B cell (primary cell): ENCODE results near the gene PTH2R. TPM values are rescaled to one million over a fixed set of nuclear protein-coding genes. Genes with fewer than 3 reads are reported as not detected.
"Not testable (repeated sequence)": the region's sequence is repeated elsewhere in the genome, so short reads cannot be mapped to it uniquely, and the experiment has no call there.

ENCODE experiments used
- ATAC-seq: fragments of 200-7000 bp; cut with Tn5 transposase; one replicate; pipeline ENCODE4 v1.10.0; 2021; ENCODE audit warnings: low read depth, mild to moderate bottlenecking, moderate number of reproducible peaks, moderate library complexity
- CTCF ChIA-PET: fragments of 350-600 bp; sonication (Branson Sonifier 250); formaldehyde crosslinking; loops from one replicate; lab custom pipeline; 2021; ENCODE audit warnings: antibody characterized with exemption, inconsistent platforms; lab: Charles Lee
- POLR2A ChIA-PET: fragments of 350-600 bp; sonication (Branson Sonifier 250); formaldehyde crosslinking; loops from one replicate; lab custom pipeline; 2021; ENCODE audit warnings: antibody characterized with exemption; lab: Charles Lee
- DNase-seq: peaks from one replicate; pipeline ENCODE4 v3.0.0; 2013
- H2AFZ ChIP-seq: 2 replicates; pipeline ENCODE4 v1.6.1; 2012; ENCODE audit warnings: mild to moderate bottlenecking, low read depth, low read length; ENCODE audit not compliant: insufficient read depth, poor library complexity, severe bottlenecking
- H3K27ac ChIP-seq, 2 donors: 1 replicate in 1 of 2; 2 replicates in 1 of 2; pipeline ENCODE4 v1.5.1; 2012 to 2013; ENCODE audit warnings: low read length in 2 of 2, mild to moderate bottlenecking in 2 of 2, moderate library complexity in 1 of 2
- H3K27me3 ChIP-seq, 4 experiments: fragments of 200-600 bp in 1 of 4; sonication (generic) in 1 of 4; replicated peaks in 1 of 4; 1 replicate in 2 of 4; 2 replicates in 2 of 4; pipeline versions ENCODE4 v1.6.1 to v1.7.0; 2013 to 2016; ENCODE audit warnings: low read length in 3 of 4, mild to moderate bottlenecking in 2 of 4, mixed read lengths in 1 of 4, moderate library complexity in 1 of 4; ENCODE audit not compliant: insufficient read depth in 4 of 4, control insufficient read depth in 3 of 4; ENCODE audit errors: control extremely low read depth in 1 of 4
- H3K36me3 ChIP-seq, 2 experiments: replicated peaks in 1 of 2; 1 replicate in 1 of 2; 2 replicates in 1 of 2; pipeline versions ENCODE4 v1.6.1 to v1.7.1; 2013; ENCODE audit warnings: low read length in 1 of 2; ENCODE audit not compliant: insufficient read depth in 2 of 2, control insufficient read depth in 1 of 2; ENCODE audit errors: control extremely low read depth in 1 of 2, extremely low read depth in 1 of 2
- H3K4me1 ChIP-seq, 2 donors: fragments of 200-600 bp in 1 of 2; sonication (generic) in 1 of 2; 1 replicate in 1 of 2; 2 replicates in 1 of 2; pipeline versions ENCODE4 v1.5.1 to v1.6.1; 2013 to 2017; ENCODE audit warnings: low read length in 2 of 2; ENCODE audit not compliant: control insufficient read depth in 2 of 2, insufficient read depth in 2 of 2
- H3K4me2 ChIP-seq: replicated peaks from 2 replicates; pipeline ENCODE3; 2012; ENCODE audit warnings: mild to moderate bottlenecking, low read depth, low read length; ENCODE audit not compliant: poor library complexity, severe bottlenecking
- H3K4me3 ChIP-seq, 5 experiments: fragments of 200-600 bp in 1 of 5; sonication (generic) in 1 of 5; 1 replicate in 3 of 5; 2 replicates in 2 of 5; pipeline versions ENCODE4 v1.5.1 to v1.7.0; 2011 to 2016; ENCODE audit warnings: low read length in 4 of 5, mild to moderate bottlenecking in 4 of 5, low read depth in 2 of 5, control low read depth in 1 of 5, moderate library complexity in 1 of 5; ENCODE audit not compliant: insufficient read depth in 1 of 5; ENCODE audit errors: control extremely low read depth in 1 of 5, extremely low read depth in 1 of 5
- H3K79me2 ChIP-seq: fragments of 200-600 bp; sonication (generic); one replicate; pipeline ENCODE4 v1.6.0; 2016; ENCODE audit warnings: low read length; ENCODE audit not compliant: control insufficient read depth, insufficient read depth
- H3K9ac ChIP-seq: fragments of 200-600 bp; sonication (generic); 2 replicates; pipeline ENCODE4 v1.6.1; 2017; ENCODE audit warnings: mild to moderate bottlenecking, low read length, moderate library complexity
- H3K9me3 ChIP-seq, 3 donors: one replicate each; pipeline versions ENCODE4 v1.6.1 to v1.7.1; 2013; ENCODE audit warnings: low read length in 2 of 3; ENCODE audit not compliant: control insufficient read depth in 2 of 3, insufficient read depth in 1 of 3; ENCODE audit errors: control extremely low read depth in 1 of 3
- H4K20me1 ChIP-seq: 2 replicates; pipeline ENCODE4 v1.6.0; 2012; ENCODE audit warnings: mild to moderate bottlenecking, low read length; ENCODE audit not compliant: insufficient read depth, control insufficient read depth, poor library complexity, severe bottlenecking
- H3K27ac Mint-ChIP-seq: one replicate; pipeline ENCODE4 v1.8.0; 2021; ENCODE audit warnings: mixed read lengths
- H3K27me3 Mint-ChIP-seq: one replicate; pipeline ENCODE4 v1.8.0; 2021; ENCODE audit warnings: mixed read lengths
- H3K4me1 Mint-ChIP-seq: one replicate; pipeline ENCODE4 v1.8.0; 2021; ENCODE audit warnings: mixed read lengths
- H3K4me3 Mint-ChIP-seq: one replicate; pipeline ENCODE4 v1.8.0; 2021; ENCODE audit warnings: mixed read lengths
- H3K9me3 Mint-ChIP-seq: one replicate; pipeline ENCODE4 v1.8.0; 2022; ENCODE audit warnings: mixed read lengths; ENCODE audit not compliant: insufficient read depth
- EZH2 ChIP-seq: IDR thresholded peaks from 2 replicates; pipeline ENCODE4 v1.6.1; 2012; ENCODE audit warnings: borderline replicate concordance, low read depth, mild to moderate bottlenecking, moderate library complexity, low read length; ENCODE audit not compliant: insufficient read depth, poor library complexity, severe bottlenecking
- WGBS: methylation state at CpG from one replicate; pipeline ENCODE4 v1.1.5; 2013; ENCODE audit warnings: missing lambda C conversion rate; ENCODE audit not compliant: insufficient coverage; 5-methylcytosine and 5-hydroxymethylcytosine counted together
- intact Hi-C: fragments of 100-400 bp; cut with micrococcal nuclease; formaldehyde crosslinking; loops from one replicate; pipeline ENCODE4 v1.10.0; 2022
- polyA plus RNA-seq: library from polyadenylated mRNA; depleted of rRNA; stranded (reverse); fragments of >200 nt; gene quantifications from 2 replicates; pipeline ENCODE4 v1.2.3, GENCODE V29; 2012
- total RNA-seq, 2 donors: library from RNA; stranded (reverse); fragments of 120-200 nt in 1 of 2; gene quantifications; 1 replicate in 1 of 2; 2 replicates in 1 of 2; pipeline versions ENCODE4 v1.2.3 to v1.2.4, GENCODE V29; 2013 to 2022
- TF ChIP-seq, protein P1 (sequence below): fragments of 200-600 bp; IDR thresholded peaks from one replicate; pipeline ENCODE4 v1.8.0; 2022; ENCODE audit warnings: antibody characterized with exemption, mild to moderate bottlenecking

Gene PTH2R
- total and polyA plus RNA-seq, 2 donors (not counting 1 experiment from before 2014, with no cell fraction given): 0.34 to 0.84 TPM

- Histone ChIP-seq H3K9ac (no peak overlapping the region), H2AFZ (no peak overlapping the region), H3K79me2 (no peaks in the 10 kb centered on the region), H3K36me3 (no peaks in the 10 kb centered on the region), H4K20me1 (no peaks in the 10 kb centered on the region), H3K4me3 (no peak overlapping the region), H3K4me1 (no peaks in the 10 kb centered on the region), H3K4me2 (no peak overlapping the region), H3K9me3 (peaks cover 0 to 6% (median 1%) of the 10 kb centered on the region in 3 donors), H3K27me3 (no peaks in the 10 kb centered on the region), H3K27ac (no peak overlapping the region)
- Mint-ChIP-seq H3K27ac (no peak overlapping the region), H3K27me3 (peaks cover 14% of the 10 kb centered on the region), H3K9me3 (peaks cover 17% of the 10 kb centered on the region), H3K4me3 (no peak overlapping the region), H3K4me1 (no peaks in the 10 kb centered on the region)
- DNase-seq (no peak), ATAC-seq (no peak)
- ChIA-PET POLR2A (no interaction called here), CTCF (no interaction called here)
- TF ChIP-seq, protein P1, sequence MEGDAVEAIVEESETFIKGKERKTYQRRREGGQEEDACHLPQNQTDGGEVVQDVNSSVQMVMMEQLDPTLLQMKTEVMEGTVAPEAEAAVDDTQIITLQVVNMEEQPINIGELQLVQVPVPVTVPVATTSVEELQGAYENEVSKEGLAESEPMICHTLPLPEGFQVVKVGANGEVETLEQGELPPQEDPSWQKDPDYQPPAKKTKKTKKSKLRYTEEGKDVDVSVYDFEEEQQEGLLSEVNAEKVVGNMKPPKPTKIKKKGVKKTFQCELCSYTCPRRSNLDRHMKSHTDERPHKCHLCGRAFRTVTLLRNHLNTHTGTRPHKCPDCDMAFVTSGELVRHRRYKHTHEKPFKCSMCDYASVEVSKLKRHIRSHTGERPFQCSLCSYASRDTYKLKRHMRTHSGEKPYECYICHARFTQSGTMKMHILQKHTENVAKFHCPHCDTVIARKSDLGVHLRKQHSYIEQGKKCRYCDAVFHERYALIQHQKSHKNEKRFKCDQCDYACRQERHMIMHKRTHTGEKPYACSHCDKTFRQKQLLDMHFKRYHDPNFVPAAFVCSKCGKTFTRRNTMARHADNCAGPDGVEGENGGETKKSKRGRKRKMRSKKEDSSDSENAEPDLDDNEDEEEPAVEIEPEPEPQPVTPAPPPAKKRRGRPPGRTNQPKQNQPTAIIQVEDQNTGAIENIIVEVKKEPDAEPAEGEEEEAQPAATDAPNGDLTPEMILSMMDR: no peak
- TF ChIP-seq EZH2: no peak
- intact Hi-C loops: no loop called here
- WGBS: 88% methylated on average over 1 of the region's 1 CpG
Measured at GRCh38 chr2:208511573-208511972, 105.0 kb downstream of the PTH2R start.

- POLR2A ChIA-PET: no interaction called here
- CTCF ChIA-PET: no interaction called here
- Histone ChIP-seq H3K4me1 (no peaks in the 10 kb centered on the region), H2AFZ (no peak overlapping the region), H3K4me2 (no peak overlapping the region), H3K27me3 (no peaks in the 10 kb centered on the region), H3K79me2 (no peaks in the 10 kb centered on the region), H3K9ac (no peak overlapping the region), H3K9me3 (peaks cover 0 to 6% (median 1%) of the 10 kb centered on the region in 3 donors), H3K36me3 (no peaks in the 10 kb centered on the region), H3K27ac (no peak overlapping the region), H3K4me3 (no peak overlapping the region), H4K20me1 (no peaks in the 10 kb centered on the region)
- H3K27ac Mint-ChIP-seq: no peak overlapping the region
- DNase-seq (no peak), ATAC-seq (no peak)
- whole genome bisulfite sequencing: 75% methylated on average over 1 of the region's 1 CpG
- peaks cover 5% of the 10 kb centered on the region for H3K27me3 Mint-ChIP-seq
- no peak overlapping the region for H3K4me3 Mint-ChIP-seq
- no peak for TF ChIP-seq EZH2
- TF ChIP-seq, protein P1: no peak
- intact Hi-C loops: no loop called here
- H3K9me3 Mint-ChIP-seq: peaks cover 12% of the 10 kb centered on the region
- no peaks in the 10 kb centered on the region for H3K4me1 Mint-ChIP-seq
Measured at GRCh38 chr2:208515099-208515498, 108.5 kb downstream of the PTH2R start.

GRCh38 chr2:208523069-208523468 lies 116.5 kb downstream of the PTH2R start:
- H3K4me3 Mint-ChIP-seq, H3K9me3 Mint-ChIP-seq, H4K20me1 ChIP-seq, H3K27me3 Mint-ChIP-seq, H3K79me2 ChIP-seq, H3K4me1 Mint-ChIP-seq, H3K36me3 ChIP-seq, DNase-seq, CTCF ChIA-PET, intact Hi-C loops, H3K4me3 ChIP-seq, POLR2A ChIA-PET, H3K9me3 ChIP-seq, H3K27ac Mint-ChIP-seq, ATAC-seq, H3K4me1 ChIP-seq, H3K27me3 ChIP-seq, H2AFZ ChIP-seq, H3K9ac ChIP-seq, H3K27ac ChIP-seq, H3K4me2 ChIP-seq: not testable (repeated sequence)
